Stimulated activated CD4-positive, alpha-beta T cell treated with anti-CD3 and anti-CD28 coated beads, TNF-alpha, amount 100 ng/mL, for 1 hour (primary cell): ENCODE data around the gene CDH4.

Experiments used
- DNase-seq, 3 donors: peaks; one replicate each; pipeline ENCODE4 v3.0.0-alpha.2; 2020; ENCODE audit warnings: low read depth in 3 of 3, low spot score in 1 of 3

Gene CDH4

GRCh38 chr20:61594198-61594597 lies 342.1 kb downstream of the CDH4 start:
- DNase-seq = no peak

- DNase-seq = no peak
Measured at GRCh38 chr20:61595216-61595615, 343.2 kb downstream of the CDH4 start.

GRCh38 chr20:61596687-61597330 lies 344.7 kb downstream of the CDH4 start:
- no peak for DNase-seq

- no peak for DNase-seq
Measured at GRCh38 chr20:61597996-61598395, 345.9 kb downstream of the CDH4 start.

- DNase-seq = no peak
Measured at GRCh38 chr20:61598586-61598985, 346.5 kb downstream of the CDH4 start.

- DNase-seq = no peak
Measured at GRCh38 chr20:61599061-61599531, 347.0 kb downstream of the CDH4 start.

GRCh38 chr20:61599541-61599992 lies 347.5 kb downstream of the CDH4 start:
- DNase-seq = no peak

GRCh38 chr20:61600016-61600415 lies 348.0 kb downstream of the CDH4 start:
- DNase-seq = no peak

GRCh38 chr20:61601361-61601760 lies 349.3 kb downstream of the CDH4 start:
- no peak for DNase-seq

- DNase-seq = no peak
Measured at GRCh38 chr20:61601853-61602252, 349.8 kb downstream of the CDH4 start.

- DNase-seq = no peak
Measured at GRCh38 chr20:61603715-61604114, 351.7 kb downstream of the CDH4 start.

GRCh38 chr20:61604549-61604948 lies 352.5 kb downstream of the CDH4 start:
- no peak for DNase-seq

GRCh38 chr20:61605283-61605682 lies 353.2 kb downstream of the CDH4 start:
- DNase-seq = no peak

- no peak for DNase-seq
Measured at GRCh38 chr20:61605862-61606557, 353.9 kb downstream of the CDH4 start.

GRCh38 chr20:61608275-61609085 lies 356.4 kb downstream of the CDH4 start:
- no peak for DNase-seq

GRCh38 chr20:61609461-61609860 lies 357.4 kb downstream of the CDH4 start:
- DNase-seq = no peak

- no peak for DNase-seq
Measured at GRCh38 chr20:61611401-61612180, 359.5 kb downstream of the CDH4 start.

- DNase-seq = no peak
Measured at GRCh38 chr20:61613917-61614705, 362.1 kb downstream of the CDH4 start.

GRCh38 chr20:61614706-61615100 lies 362.6 kb downstream of the CDH4 start:
- no peak for DNase-seq

GRCh38 chr20:61615806-61616205 lies 363.7 kb downstream of the CDH4 start:
- no peak for DNase-seq
